Esophagus muscularis mucosa (tissue), 4 donors: ENCODE results near the gene RALA.

Source experiments
- CTCF ChIP-seq, 3 experiments: fragments of 200-600 bp in 2 of 3; fragments of 450-650 bp in 1 of 3; sonication (generic) in 2 of 3; IDR thresholded peaks; one replicate each; pipeline ENCODE4 v1.5.1; 2017 to 2019; ENCODE audit warnings: antibody characterized with exemption in 3 of 3, mild to moderate bottlenecking in 2 of 3, moderate library complexity in 1 of 3
- EP300 ChIP-seq: sonication (generic); formaldehyde crosslinking; IDR thresholded peaks from one replicate; pipeline ENCODE4 v1.6.1; 2017; ENCODE audit warnings: antibody characterized with exemption
- POLR2A ChIP-seq: fragments of 450-650 bp; IDR thresholded peaks from one replicate; pipeline ENCODE4 v1.6.1; 2017; ENCODE audit warnings: antibody characterized with exemption, moderate library complexity, mild to moderate bottlenecking, low read depth
- POLR2AphosphoS5 ChIP-seq, 2 donors: sonication (generic); formaldehyde crosslinking; IDR thresholded peaks; one replicate each; pipeline ENCODE4 v1.6.1; 2017; ENCODE audit warnings: antibody characterized with exemption in 2 of 2

- no peak for TF ChIP-seq CTCF (IDR thresholded peaks at IDR 0.05)
- TF ChIP-seq POLR2A, result no peak
- no peak for TF ChIP-seq EP300
- no peak for TF ChIP-seq POLR2AphosphoS5 (IDR thresholded peaks at IDR 0.05)
These were observed 763 bp upstream of the RALA start for GRCh38 chr7:39622609-39623008.
